Measurements from ENCODE around the gene WDR36. TPM values are rescaled to one million over a fixed set of nuclear protein-coding genes. Genes with fewer than 3 reads are reported as not detected.

The WDR36 gene
- total RNA-seq, 6 donors from 2014 or later = 5.8 to 29.8 (median 21.1) TPM

DNA sequence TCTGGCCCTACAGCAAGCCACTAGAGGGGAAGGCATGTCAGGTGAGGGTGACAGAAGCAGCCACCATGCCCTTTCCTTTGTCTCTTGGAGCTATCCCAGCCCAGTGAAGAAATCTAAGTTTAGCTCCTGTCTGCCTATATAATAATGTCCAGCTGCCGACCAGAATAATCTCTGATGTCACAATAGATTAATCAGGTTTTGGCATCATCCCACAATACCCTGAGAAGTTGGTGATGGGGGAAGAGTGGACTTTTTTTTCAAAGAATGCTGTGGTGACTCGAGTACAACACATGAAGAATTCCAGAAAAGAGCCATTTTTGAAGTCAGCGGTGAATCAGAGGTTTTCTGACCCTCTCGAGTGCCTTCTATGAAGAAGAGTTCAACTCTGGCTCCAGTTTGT is 22.3 kb upstream of the WDR36 start:
- peak overlapping the region in 1 of 4 donors; percentile 1 for H3K4me3 ChIP-seq
- 44 to 52% methylated on average over 4 of the region's 4 CpGs for WGBS, 2 donors
- H3K27ac ChIP-seq = no peak overlapping the region
- ATAC-seq (ENCODE audit: low FRiP score in 2 of 2) (no peak), DNase-seq (no peak)
- peaks cover 7 to 27% (median 18%) of the 10 kb centered on the region in 4 donors for H3K4me1 ChIP-seq
- peaks cover 0 to 3% (median 0%) of the 10 kb centered on the region in 4 donors for H3K27me3 ChIP-seq
- TF ChIP-seq POLR2AphosphoS5 (IDR thresholded peaks at IDR 0.05) = no peak
- TF ChIP-seq POLR2A (IDR thresholded peaks at IDR 0.05) = no peak
- TF ChIP-seq EP300 (IDR thresholded peaks at IDR 0.05) = no peak
- no peak for TF ChIP-seq CTCF (IDR thresholded peaks at IDR 0.05)
- H3K36me3 ChIP-seq = no peaks in the 10 kb centered on the region
- H3K9me3 ChIP-seq = no peaks in the 10 kb centered on the region

DNA sequence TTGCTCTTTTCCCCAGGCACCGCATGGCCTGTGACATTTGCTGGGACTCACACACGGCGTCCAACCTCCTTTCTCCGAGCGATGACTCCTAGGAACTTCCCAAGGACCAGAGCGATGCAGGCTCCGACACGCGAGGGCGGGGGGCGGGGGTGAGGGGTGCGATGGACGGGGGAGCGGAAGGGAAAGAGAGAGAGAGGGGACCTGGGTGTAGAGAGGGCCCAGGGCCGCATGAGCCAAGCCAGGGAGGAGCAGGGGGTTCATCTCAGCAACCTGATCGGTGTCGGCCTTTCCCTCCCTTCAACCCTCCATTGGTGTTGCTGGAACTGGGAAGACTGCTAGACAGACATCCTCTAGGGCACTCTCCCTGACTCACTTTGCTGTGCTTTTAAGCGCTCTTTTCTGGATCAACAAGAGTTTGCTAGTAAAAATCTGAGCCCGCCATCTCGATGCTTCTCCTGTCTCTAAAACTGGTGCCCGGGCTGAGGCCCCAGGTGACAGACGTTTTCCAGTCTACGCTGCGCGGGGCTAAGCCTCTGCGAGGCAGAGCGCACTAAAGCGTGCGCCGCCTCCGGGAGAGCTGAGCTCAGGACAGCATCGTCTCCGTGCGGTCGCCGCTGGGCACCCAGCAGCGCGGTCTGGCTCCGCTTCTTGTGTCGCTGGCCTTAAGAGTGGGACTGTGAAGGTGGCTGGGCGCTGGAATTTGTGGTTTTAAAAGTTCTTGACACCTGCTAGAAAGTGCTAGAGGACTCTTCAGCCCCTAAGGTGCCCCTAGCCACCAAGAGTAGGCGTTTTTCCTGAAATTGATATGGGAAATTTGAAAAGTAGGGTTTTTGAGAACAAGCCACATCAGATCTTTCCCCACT is 21.6 kb upstream of the WDR36 start:
- ATAC-seq (ENCODE audit: low FRiP score in 2 of 2) (peak; percentile 44 to 49), DNase-seq (peak; percentile 25 to 85)
- peaks cover 0 to 3% (median 0%) of the 10 kb centered on the region in 4 donors for H3K27me3 ChIP-seq
- 32 to 53% methylated on average over 37 to 42 of the region's 42 CpGs for WGBS, 2 donors
- peaks cover 13 to 27% (median 22%) of the 10 kb centered on the region in 4 donors for H3K4me1 ChIP-seq
- H3K27ac ChIP-seq = no peak overlapping the region
- peak overlapping the region in 1 of 4 donors; percentile 1 for H3K4me3 ChIP-seq
- no peaks in the 10 kb centered on the region for H3K9me3 ChIP-seq
- H3K36me3 ChIP-seq = no peaks in the 10 kb centered on the region
- no peak for TF ChIP-seq POLR2AphosphoS5 (IDR thresholded peaks at IDR 0.05)
- TF ChIP-seq POLR2A (IDR thresholded peaks at IDR 0.05) = no peak
- TF ChIP-seq EP300 (IDR thresholded peaks at IDR 0.05) = no peak
- TF ChIP-seq CTCF (IDR thresholded peaks at IDR 0.05) = no peak

DNA sequence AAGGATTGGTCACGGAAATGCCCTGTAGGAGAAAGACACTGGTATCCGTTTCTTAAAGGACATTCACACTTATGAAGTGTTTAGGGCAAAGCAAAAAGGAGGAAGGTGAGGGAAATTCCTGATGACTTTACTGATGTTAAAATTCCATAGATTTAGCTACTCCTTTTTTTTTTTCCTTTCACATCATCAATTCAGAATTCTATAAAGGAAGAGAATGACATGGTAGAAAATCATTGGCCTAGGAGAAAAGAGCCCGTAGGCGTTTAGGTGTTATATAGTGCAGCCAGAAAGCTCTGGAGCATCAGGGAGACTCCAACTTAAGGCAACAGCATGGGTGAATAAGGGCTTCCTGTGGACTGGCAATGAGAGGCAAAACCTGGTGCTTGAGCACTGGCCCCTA is 20.7 kb upstream of the WDR36 start, which contains the start of gene TSLP:
Gene TSLP (plus strand): TSS at position 301 of the 400 bp plus-strand sequence. CDS start 178 bp downstream, outside the sequence.
- 91 to 92% methylated on average over 4 of the region's 4 CpGs for WGBS, 2 donors

DNA sequence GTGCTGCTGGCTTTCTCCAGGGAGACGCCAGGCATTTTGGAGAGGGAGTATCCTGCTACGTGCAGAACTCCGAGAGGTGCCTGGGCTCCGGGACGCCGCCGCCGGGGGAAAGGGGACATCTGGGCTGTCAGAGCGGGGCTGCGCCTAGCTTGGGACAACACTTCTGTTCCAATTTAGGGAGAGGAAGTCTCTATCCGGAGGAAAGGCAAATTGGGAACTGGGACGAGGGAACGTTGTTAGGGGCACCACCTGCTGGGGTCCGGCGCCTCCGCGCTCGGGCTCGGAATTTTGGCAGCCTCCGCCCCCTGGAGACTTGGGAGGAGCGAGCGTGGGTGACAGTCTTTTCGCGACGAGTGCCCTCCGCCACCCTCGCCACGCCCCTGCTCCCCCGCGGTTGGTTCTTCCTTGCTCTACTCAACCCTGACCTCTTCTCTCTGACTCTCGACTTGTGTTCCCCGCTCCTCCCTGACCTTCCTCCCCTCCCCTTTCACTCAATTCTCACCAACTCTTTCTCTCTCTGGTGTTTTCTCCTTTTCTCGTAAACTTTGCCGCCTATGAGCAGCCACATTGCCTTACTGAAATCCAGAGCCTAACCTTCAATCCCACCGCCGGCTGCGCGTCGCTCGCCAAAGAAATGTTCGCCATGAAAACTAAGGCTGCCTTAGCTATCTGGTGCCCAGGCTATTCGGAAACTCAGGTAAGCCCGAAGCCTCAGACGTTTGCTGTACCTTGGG is 19.0 kb upstream of the WDR36 start:
- 0 to 2% methylated on average over 33 to 44 of the region's 44 CpGs for WGBS, 2 donors
- ATAC-seq (ENCODE audit: low FRiP score in 2 of 2) = peak; percentile 69 to 90
- peaks cover 0 to 3% (median 0%) of the 10 kb centered on the region in 4 donors for H3K27me3 ChIP-seq

More for the DNA sequence above, 20.7 kb upstream of the WDR36 start, which contains the start of gene TSLP:
- H3K9me3 ChIP-seq = no peaks in the 10 kb centered on the region
- H3K4me1 ChIP-seq = peaks cover 13 to 27% (median 25%) of the 10 kb centered on the region in 4 donors
- H3K27ac ChIP-seq = no peak within 1 kb of the TSS
- peak within 1 kb of the TSS in 1 of 4 donors; percentile 57 for H3K4me3 ChIP-seq
- TF ChIP-seq EP300 (IDR thresholded peaks at IDR 0.05) (no peak), POLR2AphosphoS5 (IDR thresholded peaks at IDR 0.05) (no peak), CTCF (IDR thresholded peaks at IDR 0.05) (no peak), POLR2A (IDR thresholded peaks at IDR 0.05) (no peak)
- peaks cover 0 to 3% (median 0%) of the 10 kb centered on the region in 4 donors for H3K27me3 ChIP-seq
- no peaks in the 10 kb centered on the region for H3K36me3 ChIP-seq
- ATAC-seq (ENCODE audit: low FRiP score in 2 of 2) = no peak
- DNase-seq = no peak

More for the DNA sequence above, 19.0 kb upstream of the WDR36 start:
- H3K4me1 ChIP-seq = peaks cover 13 to 27% (median 25%) of the 10 kb centered on the region in 4 donors
- peak overlapping the region in 1 of 4 donors; percentile 55 for H3K27ac ChIP-seq
- TF ChIP-seq POLR2A (IDR thresholded peaks at IDR 0.05) (no peak), CTCF (IDR thresholded peaks at IDR 0.05) (no peak), POLR2AphosphoS5 (IDR thresholded peaks at IDR 0.05) (no peak), EP300 (IDR thresholded peaks at IDR 0.05) (no peak)
- peak overlapping the region; percentile 22 to 64 (median 50) for H3K4me3 ChIP-seq
- DNase-seq = peak; percentile 46 to 90
- no peaks in the 10 kb centered on the region for H3K9me3 ChIP-seq
- H3K36me3 ChIP-seq = no peaks in the 10 kb centered on the region

Data from upper lobe of left lung (tissue), 6 donors.